HG03139 (cell line): Measurements from ENCODE around the gene ATF6.

Experiments
- ATAC-seq: cut with Tn5 transposase; IDR thresholded peaks from one replicate; pipeline ENCODE4 v1.9.1; 2021; ENCODE audit not compliant: unreplicated experiment

ATF6 gene

GRCh38 chr1:161956097-161956496 is 190.0 kb downstream of the ATF6 start:
- ATAC-seq: no peak

DNA sequence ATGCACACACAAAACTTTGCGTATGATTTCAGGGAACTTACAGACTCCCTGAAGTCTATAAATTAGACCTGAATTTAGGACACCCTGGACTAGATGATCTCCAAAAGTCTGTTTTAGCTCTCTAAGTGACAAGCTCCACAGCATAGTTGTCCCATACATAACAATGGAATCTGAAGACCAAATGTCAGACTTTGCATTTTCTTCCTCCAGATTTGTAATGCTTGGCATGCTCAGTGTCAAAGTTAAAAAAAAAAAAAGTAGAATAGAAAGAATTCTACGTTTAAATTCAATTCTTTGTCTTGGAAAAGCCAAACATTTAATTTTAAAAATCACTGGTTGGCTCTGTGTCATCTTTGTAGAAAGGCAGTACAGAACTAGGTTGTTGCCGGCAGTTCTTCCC is 190.8 kb downstream of the ATF6 start:
- ATAC-seq: no peak

- ATAC-seq: no peak
Measured at GRCh38 chr1:161958425-161958824, 192.3 kb downstream of the ATF6 start.

GRCh38 chr1:161962091-161962887 is 196.2 kb downstream of the ATF6 start:
- peak; percentile 79 for ATAC-seq

DNA sequence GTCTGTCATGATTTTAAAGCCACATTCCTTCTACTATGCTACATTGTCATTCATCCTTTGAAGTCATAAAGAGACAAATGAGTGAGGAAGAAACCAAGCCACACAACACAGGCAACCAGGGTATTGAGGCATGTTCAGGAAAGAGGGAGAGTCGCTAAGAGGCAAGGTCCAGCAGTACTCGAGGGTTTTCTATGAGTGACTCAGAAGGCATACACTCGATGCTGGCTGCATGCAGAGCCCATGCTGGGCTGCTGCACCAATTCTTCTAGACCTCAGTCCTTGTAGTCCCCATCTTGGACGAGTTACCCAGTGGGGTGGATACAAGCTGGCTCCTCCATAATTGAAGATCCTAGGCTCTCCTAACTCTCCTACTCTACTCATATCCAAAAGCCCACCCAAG is 199.9 kb downstream of the ATF6 start:
- ATAC-seq: no peak

DNA sequence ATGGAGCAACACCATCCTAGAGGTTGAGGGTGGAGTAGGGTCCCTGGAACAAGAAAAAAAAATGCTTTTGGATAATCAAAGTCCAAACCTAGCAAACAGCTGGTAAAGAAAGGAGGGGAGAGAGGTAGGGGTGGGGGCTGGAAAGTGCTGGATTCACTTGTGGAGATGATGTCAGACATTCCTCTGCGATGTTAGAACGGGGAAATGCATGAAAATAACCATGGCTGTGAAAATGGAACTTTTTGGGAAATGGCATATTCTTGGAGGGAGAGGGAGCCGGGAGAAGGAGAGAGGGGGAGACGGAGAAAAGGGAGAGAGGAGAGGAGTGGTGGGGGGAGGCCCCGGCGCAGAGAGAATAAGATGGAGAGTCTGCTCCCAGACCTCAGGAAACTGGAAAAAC is 203.9 kb downstream of the ATF6 start:
- no peak for ATAC-seq

GRCh38 chr1:161970633-161971032 is 204.5 kb downstream of the ATF6 start:
- no peak for ATAC-seq

- no peak for ATAC-seq
Measured at GRCh38 chr1:161972828-161973227, 206.7 kb downstream of the ATF6 start.

GRCh38 chr1:161973924-161974845 is 208.1 kb downstream of the ATF6 start:
- no peak for ATAC-seq

- ATAC-seq: no peak
Measured at GRCh38 chr1:161978011-161978790, 212.1 kb downstream of the ATF6 start.

DNA sequence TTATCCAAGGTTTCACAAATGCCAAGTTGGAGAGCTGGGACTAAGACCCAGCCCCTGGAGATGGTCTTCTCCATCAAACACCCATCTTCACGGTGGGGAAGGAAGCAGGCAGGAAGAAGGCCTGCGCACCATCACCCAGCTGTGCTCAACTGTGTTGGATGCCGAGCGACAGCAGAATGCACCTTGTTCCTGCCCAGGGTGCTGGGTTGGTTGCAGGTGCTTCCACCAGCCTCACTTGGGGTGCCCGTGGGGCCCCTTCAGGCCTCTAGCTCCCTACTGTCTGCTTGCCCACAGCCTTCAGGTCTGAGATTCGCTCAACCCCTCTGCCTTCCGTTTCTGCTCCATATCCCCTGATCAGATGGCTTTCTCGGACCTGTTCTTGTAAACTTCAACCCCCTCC is 215.0 kb downstream of the ATF6 start:
- ATAC-seq: no peak

DNA sequence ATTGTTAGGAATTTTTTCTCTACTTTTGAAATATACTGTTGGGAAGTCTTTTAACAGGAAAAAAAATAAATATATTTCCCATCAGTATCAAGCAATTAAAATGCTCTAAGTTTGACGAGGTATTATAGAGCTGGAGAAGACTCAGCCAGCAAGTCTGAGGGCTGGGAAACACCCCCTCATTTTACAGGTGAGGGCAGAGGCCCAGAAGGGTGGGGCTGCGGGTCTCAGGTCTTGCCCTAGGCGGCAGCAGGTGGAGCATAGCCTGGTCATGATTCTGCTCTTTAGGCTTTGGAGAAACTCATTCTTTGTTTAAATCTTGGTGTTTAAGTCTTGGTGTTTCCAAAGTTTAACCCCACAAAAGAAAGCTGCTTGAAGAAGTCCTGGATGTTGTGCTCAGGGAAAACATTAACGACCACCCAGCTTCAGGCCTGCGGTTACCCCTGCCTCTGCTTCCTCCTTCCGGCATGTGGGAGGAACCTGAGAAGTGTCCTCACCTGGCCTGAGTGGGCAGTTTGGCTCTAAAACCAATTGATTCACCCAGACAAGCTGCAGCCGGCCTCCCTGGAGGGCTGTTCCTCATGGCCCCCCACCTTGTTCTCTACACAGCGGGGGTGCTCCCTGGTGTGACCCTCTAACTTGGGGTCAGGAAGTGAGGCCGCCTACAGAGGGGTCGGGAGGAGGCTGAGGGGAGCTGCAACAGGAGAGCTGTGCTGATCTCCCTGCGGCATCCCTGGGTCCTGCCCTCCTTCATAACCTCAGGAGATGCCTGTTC is 215.8 kb downstream of the ATF6 start:
- no peak for ATAC-seq

GRCh38 chr1:161982507-161982895 is 216.4 kb downstream of the ATF6 start:
- ATAC-seq: no peak

DNA sequence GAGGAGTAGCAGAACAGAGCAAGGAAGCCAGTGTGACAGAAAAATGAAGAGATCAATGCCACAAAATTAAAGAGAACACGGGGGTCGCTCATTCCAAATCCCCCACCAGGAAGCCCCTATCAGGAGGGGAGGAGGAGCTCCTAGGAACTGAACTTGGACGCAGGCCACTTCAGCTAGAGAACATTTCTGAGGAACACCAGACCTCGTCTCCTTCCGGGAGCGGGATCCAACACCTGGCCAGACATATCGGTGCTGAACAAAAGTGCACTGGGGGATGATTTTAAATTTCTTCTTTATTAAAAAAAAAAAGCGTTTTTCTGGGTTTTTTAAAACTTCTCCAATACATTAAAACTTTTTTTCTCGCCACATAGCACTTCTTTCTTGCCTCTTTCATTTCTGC is 216.8 kb downstream of the ATF6 start:
- ATAC-seq: no peak

DNA sequence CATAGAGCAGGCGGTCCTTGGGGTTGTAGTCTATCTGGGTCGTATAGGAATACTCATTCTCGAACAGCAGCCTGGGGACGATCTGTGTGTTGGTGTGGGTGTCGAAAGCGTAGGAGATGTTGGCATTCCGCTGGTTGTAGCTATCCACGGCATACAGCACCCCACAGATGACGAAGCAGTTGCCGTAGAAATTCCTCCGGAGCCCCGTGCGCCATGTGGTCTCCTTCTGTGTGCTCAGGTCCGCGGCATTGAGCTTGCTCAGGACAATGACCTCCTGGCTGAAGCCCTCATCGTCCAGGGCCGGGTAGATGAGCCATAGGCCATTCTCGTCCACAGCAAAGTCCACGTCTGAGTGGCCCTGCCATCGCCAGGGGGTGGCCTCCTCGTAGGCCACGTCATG is 217.6 kb downstream of the ATF6 start:
- ATAC-seq: no peak

DNA sequence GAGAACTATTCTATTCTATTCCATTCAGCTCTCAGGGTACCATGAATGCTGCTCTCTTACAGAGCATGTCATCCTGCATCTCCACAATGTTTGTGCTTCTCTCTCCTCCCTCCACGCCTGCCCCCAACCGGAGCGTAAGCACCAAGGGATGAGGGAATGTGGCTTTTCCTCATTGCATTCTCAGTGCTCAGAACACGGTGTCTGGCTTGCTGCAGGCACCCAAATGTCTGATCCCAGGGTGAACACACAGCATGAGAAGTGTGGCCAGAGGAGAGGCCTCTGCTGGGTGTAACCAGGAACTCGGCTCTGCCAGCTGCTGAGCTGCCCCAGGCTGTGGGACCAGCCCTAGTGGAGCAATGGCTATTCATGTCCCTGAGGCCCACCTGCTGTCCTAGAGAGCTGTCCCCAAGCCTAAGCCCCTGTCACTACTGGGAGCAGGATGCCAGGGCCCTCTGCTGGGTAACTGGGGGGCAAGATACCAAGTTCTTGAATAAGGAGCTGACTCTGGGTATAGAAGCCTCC is 219.2 kb downstream of the ATF6 start:
- no peak for ATAC-seq

DNA sequence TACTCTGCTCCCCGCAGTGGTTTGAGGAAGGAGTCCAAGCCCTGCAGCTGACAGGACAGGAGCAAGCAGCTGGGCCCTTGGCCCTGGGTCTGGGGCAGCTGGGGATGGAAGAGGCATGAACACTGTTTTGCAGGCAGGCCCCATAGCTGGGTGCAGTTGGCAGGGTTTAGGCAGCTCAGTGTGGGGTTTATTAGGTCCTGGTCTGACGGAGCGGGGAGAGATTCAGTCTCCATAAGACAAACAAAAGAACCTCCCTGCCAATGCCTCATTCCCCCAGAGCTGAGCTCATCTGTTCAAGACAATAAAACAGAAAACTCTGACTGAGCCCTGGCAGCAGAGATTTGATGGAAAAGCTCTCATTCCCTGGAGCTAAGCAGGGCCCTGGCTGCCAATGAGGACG is 220.2 kb downstream of the ATF6 start:
- no peak for ATAC-seq

- ATAC-seq: no peak
Measured at GRCh38 chr1:161987303-161987702, 221.2 kb downstream of the ATF6 start.

DNA sequence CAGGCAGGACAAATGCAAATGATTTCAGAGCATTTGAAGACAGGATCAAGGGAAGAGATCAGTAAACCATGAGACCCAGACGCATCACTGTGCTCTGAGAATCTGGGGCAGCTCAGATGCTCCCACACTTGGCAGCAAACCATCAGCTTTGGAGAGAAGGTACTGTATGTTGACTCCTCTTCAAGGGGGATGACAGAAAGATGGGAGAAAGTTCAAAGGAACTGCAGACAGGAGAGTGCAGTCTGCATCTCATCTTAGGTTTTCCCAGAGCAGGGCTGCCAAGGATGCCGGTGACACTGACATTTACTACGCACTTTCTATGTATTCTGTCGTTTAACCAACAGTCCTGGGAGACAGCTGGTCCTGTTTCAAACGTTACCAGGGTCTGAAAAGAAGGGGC is 221.8 kb downstream of the ATF6 start:
- ATAC-seq: no peak

DNA sequence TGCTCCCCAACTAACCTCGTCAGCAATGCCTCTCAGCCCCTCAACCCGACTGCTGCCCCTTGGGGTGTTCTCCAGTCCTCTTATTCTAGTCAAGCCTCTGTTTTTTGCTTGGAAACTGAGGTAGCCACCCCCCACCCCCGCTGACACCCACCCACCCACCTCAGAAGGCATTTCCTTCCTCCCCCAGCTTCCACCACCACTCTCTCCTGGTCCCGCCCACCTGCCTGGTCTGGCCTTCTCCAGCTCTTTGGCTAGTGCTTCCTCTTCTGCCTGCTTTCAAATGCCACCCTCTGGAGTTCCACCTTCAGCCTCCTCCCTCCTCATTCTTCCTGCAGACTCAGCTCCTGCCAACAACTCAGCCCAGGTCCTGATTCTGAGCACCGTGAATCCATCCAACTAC is 222.3 kb downstream of the ATF6 start:
- no peak for ATAC-seq
